ENCODE results near the gene PRKAB1.

Gene PRKAB1

GRCh38 chr12:119720349-119720748, 52.4 kb downstream of the PRKAB1 start:
- Histone ChIP-seq H2AFZ (ENCODE audit: low read length) (no peak overlapping the region), H3K4me1 (ENCODE audit: control insufficient read depth in 2 of 2, insufficient read depth in 1 of 2, low read depth in 1 of 2, low read length in 2 of 2) (no peaks in the 10 kb centered on the region), H3K27ac (replicated peaks; ENCODE audit: low read length) (no peak overlapping the region), H2BK5ac (ENCODE audit: low read length) (no peak overlapping the region), H2BK120ac (ENCODE audit: low read depth, low read length) (no peak overlapping the region), H3K14ac (ENCODE audit: low read length) (no peak overlapping the region), H3K79me1 (ENCODE audit: low read depth, low read length) (no peaks in the 10 kb centered on the region), H3K18ac (ENCODE audit: low read length) (no peak overlapping the region), H3K9me3 (replicated peaks in 1 of 2; ENCODE audit: control insufficient read depth in 2 of 2, insufficient read depth in 1 of 2, low read depth in 1 of 2, low read length in 2 of 2) (no peaks in the 10 kb centered on the region), H3K27me3 (ENCODE audit: control insufficient read depth in 3 of 3, insufficient read depth in 3 of 3, low read depth in 1 of 3, low read length in 3 of 3) (no peaks in the 10 kb centered on the region), H4K91ac (ENCODE audit: low read depth, low read length, poor library complexity) (no peak overlapping the region), H3K4me2 (ENCODE audit: insufficient read depth, low read length, poor library complexity, severe bottlenecking) (no peak overlapping the region), H2BK15ac (ENCODE audit: low read length) (no peak overlapping the region), H4K8ac (ENCODE audit: low read depth, low read length) (no peak overlapping the region), H3K4me3 (ENCODE audit: low read length in 2 of 2) (no peak overlapping the region), H3K9ac (ENCODE audit: low read depth, low read length, poor library complexity) (no peak overlapping the region), H3K4ac (ENCODE audit: low read length) (no peak overlapping the region), H2BK12ac (ENCODE audit: low read length) (no peak overlapping the region), H2AK5ac (ENCODE audit: low read depth, low read length) (no peak overlapping the region), H3K36me3 (replicated peaks in 1 of 2; ENCODE audit: control insufficient read depth in 2 of 2, insufficient read depth in 2 of 2, low read length in 2 of 2) (peaks cover 22 to 81% of the 10 kb centered on the region in 2 donors), H3K23ac (ENCODE audit: low read depth, low read length, poor library complexity) (no peak overlapping the region)
- DNase-seq (ENCODE audit: low spot score) = no peak

DNA sequence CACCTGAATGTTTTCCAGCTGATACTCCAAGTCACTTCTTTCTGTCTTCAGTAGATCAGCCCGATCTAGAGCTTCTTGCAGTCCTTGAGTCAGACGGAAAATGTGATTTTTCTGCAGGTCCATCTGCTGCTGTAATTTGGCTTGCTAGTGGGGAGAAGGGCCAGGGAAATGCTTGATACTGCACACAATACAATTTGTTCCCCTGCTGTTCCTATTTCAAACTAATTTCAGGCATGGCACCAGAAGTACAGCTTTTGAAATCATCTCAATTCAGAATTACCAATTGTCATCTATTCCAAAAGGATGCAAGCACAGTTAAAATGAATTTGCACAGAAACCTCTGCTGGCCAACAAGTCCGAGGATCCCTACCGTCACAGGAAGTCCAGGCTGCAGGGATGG, 53.4 kb downstream of the PRKAB1 start:
- Histone ChIP-seq H2BK15ac (ENCODE audit: low read length) (no peak overlapping the region), H3K27me3 (ENCODE audit: control insufficient read depth in 3 of 3, insufficient read depth in 3 of 3, low read depth in 1 of 3, low read length in 3 of 3) (no peaks in the 10 kb centered on the region), H2AFZ (ENCODE audit: low read length) (no peak overlapping the region), H3K14ac (ENCODE audit: low read length) (no peak overlapping the region), H3K18ac (ENCODE audit: low read length) (no peak overlapping the region), H3K27ac (replicated peaks; ENCODE audit: low read length) (no peak overlapping the region), H2BK5ac (ENCODE audit: low read length) (no peak overlapping the region), H2AK5ac (ENCODE audit: low read depth, low read length) (no peak overlapping the region), H4K91ac (ENCODE audit: low read depth, low read length, poor library complexity) (no peak overlapping the region), H3K4me2 (ENCODE audit: insufficient read depth, low read length, poor library complexity, severe bottlenecking) (no peak overlapping the region), H3K4me1 (ENCODE audit: control insufficient read depth in 2 of 2, insufficient read depth in 1 of 2, low read depth in 1 of 2, low read length in 2 of 2) (no peaks in the 10 kb centered on the region), H3K9me3 (replicated peaks in 1 of 2; ENCODE audit: control insufficient read depth in 2 of 2, insufficient read depth in 1 of 2, low read depth in 1 of 2, low read length in 2 of 2) (no peaks in the 10 kb centered on the region), H3K4me3 (ENCODE audit: low read length in 2 of 2) (no peak overlapping the region), H3K9ac (ENCODE audit: low read depth, low read length, poor library complexity) (no peak overlapping the region), H4K8ac (ENCODE audit: low read depth, low read length) (no peak overlapping the region), H2BK12ac (ENCODE audit: low read length) (no peak overlapping the region), H3K36me3 (replicated peaks in 1 of 2; ENCODE audit: control insufficient read depth in 2 of 2, insufficient read depth in 2 of 2, low read length in 2 of 2) (peaks cover 22 to 81% of the 10 kb centered on the region in 2 donors), H2BK120ac (ENCODE audit: low read depth, low read length) (no peak overlapping the region), H3K4ac (ENCODE audit: low read length) (no peak overlapping the region), H3K23ac (ENCODE audit: low read depth, low read length, poor library complexity) (no peak overlapping the region), H3K79me1 (ENCODE audit: low read depth, low read length) (no peaks in the 10 kb centered on the region)
- DNase-seq (ENCODE audit: low spot score) = no peak
- no CpG with 5 or more reads among the region's 4 CpGs for WGBS, 2 donors (ENCODE audit: extremely low coverage in 2 of 2, insufficient read length in 2 of 2, insufficient replicate concordance in 1 of 2)

DNA sequence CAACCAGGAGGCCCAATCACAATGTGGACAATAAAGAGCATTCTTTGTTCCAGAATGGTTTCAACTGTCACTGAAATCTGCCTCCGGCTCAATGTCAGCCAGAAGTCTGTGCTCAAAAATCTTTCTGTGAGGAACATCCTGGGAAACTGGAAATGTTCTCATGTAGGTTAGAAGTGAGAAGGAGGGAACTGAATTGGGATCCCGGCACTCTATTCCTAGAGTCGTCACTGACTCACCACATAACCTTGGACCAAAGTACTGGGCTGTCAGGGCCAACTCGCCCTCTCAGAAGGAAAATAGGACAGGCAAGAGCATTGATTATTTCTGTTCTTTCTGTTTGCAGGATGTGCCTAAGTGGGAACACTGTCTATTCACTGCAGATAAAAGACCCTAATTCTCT, 57.6 kb downstream of the PRKAB1 start:
- Histone ChIP-seq H3K14ac (ENCODE audit: low read length) (no peak overlapping the region), H3K4ac (ENCODE audit: low read length) (no peak overlapping the region), H2AK5ac (ENCODE audit: low read depth, low read length) (no peak overlapping the region), H3K9me3 (replicated peaks in 1 of 2; ENCODE audit: control insufficient read depth in 2 of 2, insufficient read depth in 1 of 2, low read depth in 1 of 2, low read length in 2 of 2) (no peaks in the 10 kb centered on the region), H2BK15ac (ENCODE audit: low read length) (no peak overlapping the region), H3K4me3 (ENCODE audit: low read length in 2 of 2) (no peak overlapping the region), H3K23ac (ENCODE audit: low read depth, low read length, poor library complexity) (no peak overlapping the region), H3K36me3 (replicated peaks in 1 of 2; ENCODE audit: control insufficient read depth in 2 of 2, insufficient read depth in 2 of 2, low read length in 2 of 2) (peaks cover 12 to 84% of the 10 kb centered on the region in 2 donors), H3K4me1 (ENCODE audit: control insufficient read depth in 2 of 2, insufficient read depth in 1 of 2, low read depth in 1 of 2, low read length in 2 of 2) (no peaks in the 10 kb centered on the region), H2BK120ac (ENCODE audit: low read depth, low read length) (no peak overlapping the region), H3K27ac (replicated peaks; ENCODE audit: low read length) (no peak overlapping the region), H3K4me2 (ENCODE audit: insufficient read depth, low read length, poor library complexity, severe bottlenecking) (no peak overlapping the region), H4K91ac (ENCODE audit: low read depth, low read length, poor library complexity) (no peak overlapping the region), H2BK12ac (ENCODE audit: low read length) (no peak overlapping the region), H3K9ac (ENCODE audit: low read depth, low read length, poor library complexity) (no peak overlapping the region), H3K18ac (ENCODE audit: low read length) (no peak overlapping the region), H4K8ac (ENCODE audit: low read depth, low read length) (no peak overlapping the region), H2AFZ (ENCODE audit: low read length) (no peak overlapping the region), H3K27me3 (ENCODE audit: control insufficient read depth in 3 of 3, insufficient read depth in 3 of 3, low read depth in 1 of 3, low read length in 3 of 3) (no peaks in the 10 kb centered on the region), H3K79me1 (ENCODE audit: low read depth, low read length) (no peaks in the 10 kb centered on the region), H2BK5ac (ENCODE audit: low read length) (no peak overlapping the region)
- no CpG with 5 or more reads among the region's 4 CpGs for WGBS, 2 donors (ENCODE audit: extremely low coverage in 2 of 2, insufficient read length in 2 of 2, insufficient replicate concordance in 1 of 2)
- no peak for DNase-seq (ENCODE audit: low spot score)

DNA sequence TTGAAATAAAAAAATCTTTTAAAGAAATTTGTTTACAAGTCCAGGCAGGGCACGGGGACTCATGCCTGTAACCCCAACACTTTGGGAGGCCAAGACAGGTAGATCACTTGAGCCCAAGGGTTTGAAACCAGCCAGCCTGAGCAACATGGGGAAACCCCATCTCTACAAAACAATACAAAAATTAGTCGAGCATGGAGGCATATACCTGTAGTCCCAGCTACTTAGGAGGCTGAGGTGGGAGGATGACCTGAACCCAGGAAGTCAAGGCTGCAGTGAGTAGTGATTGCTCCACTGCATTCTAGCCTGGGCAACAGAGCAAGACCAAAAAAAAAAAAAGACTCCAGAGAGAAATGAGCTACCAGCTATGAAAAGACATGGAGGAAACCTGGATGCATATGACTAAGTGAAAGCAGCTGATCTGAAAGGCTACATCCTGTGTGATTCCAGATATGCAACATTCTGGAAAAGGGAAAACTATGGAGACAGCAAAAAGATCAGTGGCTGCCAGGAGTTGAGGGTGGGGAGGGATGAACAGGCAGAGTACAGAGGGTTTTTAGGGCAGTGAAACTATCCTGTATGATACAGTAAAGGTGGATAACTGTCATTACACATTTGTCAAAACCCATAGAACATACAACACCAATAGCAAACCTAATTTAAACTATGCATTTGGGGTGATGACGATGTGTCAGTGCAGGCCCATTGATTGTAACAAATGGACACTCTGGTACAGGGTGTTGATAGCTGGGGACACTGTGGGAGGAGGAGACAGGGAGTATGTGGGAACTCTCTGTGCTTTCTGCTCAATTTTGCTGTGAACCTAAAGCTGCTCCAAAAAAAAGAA, 59.9 kb downstream of the PRKAB1 start:
- no peak overlapping the region for H3K4ac ChIP-seq (ENCODE audit: low read length)
- DNase-seq (ENCODE audit: low spot score) = no peak
- H3K14ac ChIP-seq (ENCODE audit: low read length) = no peak overlapping the region
- peaks cover 11 to 74% of the 10 kb centered on the region in 2 donors for H3K36me3 ChIP-seq (replicated peaks in 1 of 2; ENCODE audit: control insufficient read depth in 2 of 2, insufficient read depth in 2 of 2, low read length in 2 of 2)
- H3K4me1 ChIP-seq (ENCODE audit: control insufficient read depth in 2 of 2, insufficient read depth in 1 of 2, low read depth in 1 of 2, low read length in 2 of 2) = no peaks in the 10 kb centered on the region
- H3K4me2 ChIP-seq (ENCODE audit: insufficient read depth, low read length, poor library complexity, severe bottlenecking) = no peak overlapping the region
- no peaks in the 10 kb centered on the region for H3K27me3 ChIP-seq (ENCODE audit: control insufficient read depth in 3 of 3, insufficient read depth in 3 of 3, low read depth in 1 of 3, low read length in 3 of 3)
- H3K79me1 ChIP-seq (ENCODE audit: low read depth, low read length) = no peaks in the 10 kb centered on the region
- no peaks in the 10 kb centered on the region for H3K9me3 ChIP-seq (replicated peaks in 1 of 2; ENCODE audit: control insufficient read depth in 2 of 2, insufficient read depth in 1 of 2, low read depth in 1 of 2, low read length in 2 of 2)
- H2AK5ac ChIP-seq (ENCODE audit: low read depth, low read length) = no peak overlapping the region
- H3K27ac ChIP-seq (replicated peaks; ENCODE audit: low read length) = no peak overlapping the region
- H2BK12ac ChIP-seq (ENCODE audit: low read length) = no peak overlapping the region
- H3K23ac ChIP-seq (ENCODE audit: low read depth, low read length, poor library complexity) = no peak overlapping the region
- no peak overlapping the region for H3K4me3 ChIP-seq (ENCODE audit: low read length in 2 of 2)
- no peak overlapping the region for H3K9ac ChIP-seq (ENCODE audit: low read depth, low read length, poor library complexity)
- no peak overlapping the region for H2BK5ac ChIP-seq (ENCODE audit: low read length)
- WGBS, 2 donors (ENCODE audit: extremely low coverage in 2 of 2, insufficient read length in 2 of 2, insufficient replicate concordance in 1 of 2) = no CpG with 5 or more reads among the region's 3 CpGs
- no peak overlapping the region for H4K8ac ChIP-seq (ENCODE audit: low read depth, low read length)
- H2AFZ ChIP-seq (ENCODE audit: low read length) = no peak overlapping the region
- no peak overlapping the region for H4K91ac ChIP-seq (ENCODE audit: low read depth, low read length, poor library complexity)
- no peak overlapping the region for H2BK15ac ChIP-seq (ENCODE audit: low read length)
- H3K18ac ChIP-seq (ENCODE audit: low read length) = no peak overlapping the region
- H2BK120ac ChIP-seq (ENCODE audit: low read depth, low read length) = no peak overlapping the region

All from neuronal stem cell (in vitro differentiated cells).